HepG2 (cell line): Measurements from ENCODE around the gene RNF25. TPM values are rescaled to one million over a fixed set of nuclear protein-coding genes. Genes with fewer than 3 reads are reported as not detected.

ENCODE experiments used
- ATAC-seq: fragments of 200-7000 bp; cut with Tn5 transposase; 3 replicates; pipeline ENCODE4 v1.9.1; 2020; ENCODE audit warnings: mild to moderate bottlenecking, moderate library complexity
- BruUV-seq: library from RNA; stranded (reverse); fragments of 400-500 nt; replicated peaks from 2 replicates; lab custom pipeline; 2021; lab: Mats Ljungman, UMichigan
- CTCF ChIA-PET: fragments of 300-600 bp; formaldehyde crosslinking; extraction: SDS; loops from one replicate; lab custom pipeline; 2021; ENCODE audit warnings: low total read pairs, inconsistent platforms, low intra/inter-chr PET ratio; lab: Yijun Ruan, JAX
- POLR2A ChIA-PET: fragments of 350-600 bp; sonication (Branson Sonifier 250); formaldehyde crosslinking; loops from one replicate; lab custom pipeline; 2020; ENCODE audit warnings: antibody characterized with exemption, inconsistent platforms; lab: Yijun Ruan, JAX
- DNase-seq: peaks from one replicate; pipeline ENCODE4 v3.0.0-alpha.2; 2015; ENCODE audit warnings: low spot score
- FAIRE-seq: peaks from 3 replicates; lab custom pipeline; 2011; peaks lifted over from hg19 to GRCh38; lab: Jason Lieb, UNC
- H2AFZ ChIP-seq: one replicate; pipeline ENCODE4 v1.6.1; 2011; ENCODE audit warnings: low read length, inconsistent platforms
- H3K27ac ChIP-seq: fragments of 300-600 bp; 3 replicates; pipeline ENCODE4 v1.8.0; 2011; ENCODE audit warnings: mixed run types, mild to moderate bottlenecking, mixed read lengths, low read length, inconsistent platforms; ENCODE audit not compliant: insufficient read depth; ENCODE audit errors: extremely low read length
- H3K27me3 ChIP-seq, 2 experiments: fragments of 200-600 bp in 1 of 2; 2 replicates in 1 of 2; 3 replicates in 1 of 2; pipeline versions ENCODE4 v1.6.0 to v1.8.0; 2011; ENCODE audit warnings: low read length in 2 of 2, mild to moderate bottlenecking in 2 of 2, moderate library complexity in 2 of 2, inconsistent platforms in 1 of 2; ENCODE audit not compliant: insufficient read depth in 2 of 2, control insufficient read depth in 1 of 2
- H3K36me3 ChIP-seq, 2 experiments: fragments of 200-600 bp in 1 of 2; replicated peaks in 1 of 2; 2 replicates in 1 of 2; 3 replicates in 1 of 2; pipeline versions ENCODE4 v1.5.1 to v1.8.0; 2011; ENCODE audit warnings: low read length in 2 of 2, inconsistent platforms in 1 of 2; ENCODE audit not compliant: insufficient read depth in 2 of 2, control insufficient read depth in 1 of 2
- H3K4me1 ChIP-seq: 2 replicates; pipeline ENCODE4 v1.5.1; 2012; ENCODE audit warnings: low read length, inconsistent platforms; ENCODE audit not compliant: insufficient read depth
- H3K4me2 ChIP-seq: 2 replicates; pipeline ENCODE4 v1.6.0; 2011; ENCODE audit warnings: low read depth, low read length, inconsistent platforms
- H3K4me3 ChIP-seq, 3 experiments: fragments of 200-600 bp in 1 of 3; sonication (generic), shearing (Covaris generic) in 1 of 3; replicated peaks in 1 of 3; 2 replicates each; pipeline ENCODE4 v1.5.1; 2011 to 2016; ENCODE audit warnings: low read length in 3 of 3, inconsistent platforms in 2 of 3, low read depth in 2 of 3, mild to moderate bottlenecking in 2 of 3, control low read depth in 1 of 3, mixed read lengths in 1 of 3; ENCODE audit not compliant: insufficient read depth in 1 of 3
- H3K79me2 ChIP-seq: one replicate; pipeline ENCODE4 v1.6.1; 2011; ENCODE audit warnings: low read length, inconsistent platforms; ENCODE audit not compliant: insufficient read depth
- H3K9ac ChIP-seq: 2 replicates; pipeline ENCODE4 v1.6.0; 2011; ENCODE audit warnings: mild to moderate bottlenecking, low read depth, low read length, inconsistent platforms; ENCODE audit not compliant: insufficient read depth
- H3K9me3 ChIP-seq: 2 replicates; pipeline ENCODE4 v1.5.1; 2012; ENCODE audit warnings: mild to moderate bottlenecking, low read length
- H4K20me1 ChIP-seq: 2 replicates; pipeline ENCODE4 v1.6.0; 2011; ENCODE audit warnings: inconsistent platforms, mild to moderate bottlenecking, low read length, moderate library complexity; ENCODE audit not compliant: insufficient read depth
- CREM ChIP-seq, 2 experiments: sonication (generic) in 1 of 2; formaldehyde crosslinking in 1 of 2; IDR thresholded peaks; 2 replicates each; pipeline versions ENCODE4 v1.4.0 to v1.6.1; 2016 to 2020; ENCODE audit warnings: antibody characterized with exemption in 1 of 2, mild to moderate bottlenecking in 1 of 2, missing genetic modification reagents in 1 of 2
- HMG20A ChIP-seq: IDR thresholded peaks from 2 replicates; pipeline ENCODE4 v1.6.1; 2016; ENCODE audit warnings: borderline replicate concordance
- HNF1A ChIP-seq, 2 experiments: sonication (generic) in 1 of 2; formaldehyde crosslinking in 1 of 2; IDR thresholded peaks; 2 replicates each; pipeline versions ENCODE4 v1.4.0 to v1.6.1; 2016 to 2020; ENCODE audit warnings: borderline replicate concordance in 1 of 2, low read depth in 1 of 2, mild to moderate bottlenecking in 1 of 2, missing genetic modification reagents in 1 of 2
- NCOA1 ChIP-seq: sonication (generic); formaldehyde crosslinking; IDR thresholded peaks from 2 replicates; pipeline ENCODE4 v1.9.0; 2021; ENCODE audit warnings: missing genetic modification reagents
- SAP130 ChIP-seq: IDR thresholded peaks from 2 replicates; pipeline ENCODE4 v1.6.1; 2016; ENCODE audit warnings: low read depth
- TAF1 ChIP-seq: sonication (generic); formaldehyde crosslinking; IDR thresholded peaks from 2 replicates; pipeline ENCODE4 v1.4.0; 2020; ENCODE audit warnings: missing genetic modification reagents
- TEF ChIP-seq: sonication (generic); formaldehyde crosslinking; IDR thresholded peaks from 2 replicates; pipeline ENCODE4 v1.5.0; 2020; ENCODE audit warnings: missing genetic modification reagents
- ZNF18 ChIP-seq: sonication (generic); formaldehyde crosslinking; IDR thresholded peaks from 2 replicates; pipeline ENCODE4 v1.8.0; 2022; ENCODE audit warnings: mild to moderate bottlenecking, missing genetic modification reagents; ENCODE audit not compliant: insufficient replicate concordance
- ZNF337 ChIP-seq: sonication (generic); formaldehyde crosslinking; IDR thresholded peaks from 2 replicates; pipeline ENCODE4 v1.5.1; 2020; ENCODE audit warnings: missing genetic modification reagents, low read depth, mild to moderate bottlenecking, borderline replicate concordance
- ZNF589 ChIP-seq: sonication (generic); formaldehyde crosslinking; conservative IDR thresholded peaks from 2 replicates; pipeline ENCODE4 v1.8.0; 2022; ENCODE audit warnings: mild to moderate bottlenecking, moderate library complexity, missing genetic modification reagents
- WGBS: methylation state at CpG from one replicate; pipeline ENCODE4 v1.1.6; 2017; ENCODE audit warnings: low lambda C conversion rate; 5-methylcytosine and 5-hydroxymethylcytosine counted together
- in situ Hi-C: cut with HindIII; loops from 2 replicates; pipeline ENCODE4 v1.10.0; 2017; ENCODE audit warnings: low pct_unique_long_range_greater_than_20kb; ENCODE audit not compliant: extremely low pct_ligation_motif_present
- intact Hi-C: fragments of 100-400 bp; cut with micrococcal nuclease; formaldehyde crosslinking; loops from one replicate; pipeline ENCODE4 v1.10.0; 2022; ENCODE audit not compliant: unreplicated experiment
- polyA plus RNA-seq, 8 experiments: library from polyadenylated mRNA; depleted of rRNA in 3 of 8; stranded (reverse) in 7 of 8; unstranded in 1 of 8; fragments of >200 nt; fragmentation: Illumina TruSeq in 4 of 8; extraction: Trizol in 4 of 8; gene quantifications; 2 replicates each; pipeline versions ENCODE4 v1.2.1 to v1.2.3, GENCODE V29; 2011 to 2016; ENCODE audit warnings: low read depth in 4 of 8, missing spikeins in 1 of 8, mixed read lengths in 1 of 8; ENCODE audit not compliant: insufficient read depth in 1 of 8
- total RNA-seq, 5 experiments: library from RNA; depleted of rRNA; stranded (reverse); fragments of >200 nt; fragmentation: Illumina TruSeq; extraction: Trizol; gene quantifications; 2 replicates each; pipeline ENCODE4 v1.2.3, GENCODE V29; 2016; ENCODE audit warnings: low read depth in 1 of 5
- TF ChIP-seq, protein P1 (sequence below): IDR thresholded peaks from 2 replicates; pipeline ENCODE4 v1.6.1; 2016; ENCODE audit warnings: low read depth, missing genetic modification reagents, missing compliant biosample characterization

Gene RNF25
- total and polyA plus RNA-seq, 2 of the 13 experiments (the other 11 are each of a cell fraction or from before 2014, with no cell fraction given), result 37.0 to 87.6 TPM

DNA sequence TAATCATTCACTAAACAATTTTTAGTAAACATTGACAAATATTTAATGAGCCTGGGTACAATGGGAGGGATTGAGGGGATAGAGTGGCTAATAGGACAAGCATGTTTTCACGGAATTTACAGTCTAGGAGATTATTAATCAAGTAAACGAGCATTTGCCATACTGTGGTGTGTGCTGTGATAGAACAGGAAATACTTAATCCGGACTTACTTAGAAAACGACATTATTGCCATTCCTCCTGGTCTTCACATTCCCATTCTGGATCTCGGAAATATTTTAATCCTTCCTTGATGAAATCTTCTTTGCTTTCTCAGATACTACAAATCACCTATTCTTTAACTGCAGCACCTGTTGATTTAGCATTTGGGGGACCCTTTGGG is 39.7 kb upstream of the RNF25 start:
- H3K9me3 ChIP-seq, result no peaks in the 10 kb centered on the region
- H3K27me3 ChIP-seq, result no peaks in the 10 kb centered on the region; a peak in 1 of 5 replicates
- H3K4me1 ChIP-seq, result peaks cover 38% of the 10 kb centered on the region
- 3% methylated on average over 5 of the region's 5 CpGs for WGBS
- DNase-seq (no peak), ATAC-seq (peak; percentile 26), FAIRE-seq (no peak)
- peak overlapping the region; percentile 88 to 97 (median 93) for H3K4me3 ChIP-seq
- H3K4me2 ChIP-seq, result peak overlapping the region; percentile 84
- peaks cover 3% of the 10 kb centered on the region; the same call in 1 of the 2 replicates for H4K20me1 ChIP-seq
- no peak overlapping the region for H2AFZ ChIP-seq
- peaks cover 51% of the 10 kb centered on the region for H3K79me2 ChIP-seq
- ChIA-PET POLR2A (interaction anchor here (1.3 to 2.4 kb wide), 10 partner anchors 11 to 136 kb away, joined by 5 to 22 read pairs (median 16); partner anchors contain the start of genes BCS1L, CYP27A1, RNF25 and STK36), CTCF (interaction anchor here (2.6 kb wide), 1 partner anchor 136 kb away, joined by 49 read pairs; no protein-coding TSS in a partner anchor)
- TSS peak; percentile 59 for BruUV-seq
- H3K36me3 ChIP-seq, result peaks cover 2 to 15% of the 10 kb centered on the region in 2 experiments; a peak in 3 of 5 replicates
- intact Hi-C loops (loop anchor here (2.0 kb wide), 2 partner anchors 43 to 69 kb away; no protein-coding TSS in a partner anchor), in situ Hi-C loops (no loop called here)
- peak overlapping the region; percentile 95 for H3K9ac ChIP-seq
- H3K27ac ChIP-seq, result peak overlapping the region; percentile 74
- TF ChIP-seq TEF (CRISPR knock-in tag) (no peak), HNF1A (IDR thresholded peaks at IDR 0.05; ENCODE audit: low read depth) (0 out of 2 replicates have a peak, but pooled peaks have one; percentile 6), HNF1A (CRISPR knock-in tag; IDR thresholded peaks at IDR 0.05; ENCODE audit: borderline replicate concordance) (no peak), ZNF589 (CRISPR knock-in tag) (no peak), SAP130 (CRISPR knock-in tag) (no peak), TAF1 (no peak), NCOA1 (CRISPR knock-in tag) (0 out of 2 replicates have a peak, but pooled peaks have one; percentile 15), CREM (IDR thresholded peaks at IDR 0.05) (no peak), CREM (CRISPR knock-in tag; IDR thresholded peaks at IDR 0.05) (no peak), HMG20A (CRISPR knock-in tag) (no peak), ZNF18 (CRISPR knock-in tag) (no peak), ZNF337 (CRISPR knock-in tag) (no peak)
- TF ChIP-seq, protein P1, sequence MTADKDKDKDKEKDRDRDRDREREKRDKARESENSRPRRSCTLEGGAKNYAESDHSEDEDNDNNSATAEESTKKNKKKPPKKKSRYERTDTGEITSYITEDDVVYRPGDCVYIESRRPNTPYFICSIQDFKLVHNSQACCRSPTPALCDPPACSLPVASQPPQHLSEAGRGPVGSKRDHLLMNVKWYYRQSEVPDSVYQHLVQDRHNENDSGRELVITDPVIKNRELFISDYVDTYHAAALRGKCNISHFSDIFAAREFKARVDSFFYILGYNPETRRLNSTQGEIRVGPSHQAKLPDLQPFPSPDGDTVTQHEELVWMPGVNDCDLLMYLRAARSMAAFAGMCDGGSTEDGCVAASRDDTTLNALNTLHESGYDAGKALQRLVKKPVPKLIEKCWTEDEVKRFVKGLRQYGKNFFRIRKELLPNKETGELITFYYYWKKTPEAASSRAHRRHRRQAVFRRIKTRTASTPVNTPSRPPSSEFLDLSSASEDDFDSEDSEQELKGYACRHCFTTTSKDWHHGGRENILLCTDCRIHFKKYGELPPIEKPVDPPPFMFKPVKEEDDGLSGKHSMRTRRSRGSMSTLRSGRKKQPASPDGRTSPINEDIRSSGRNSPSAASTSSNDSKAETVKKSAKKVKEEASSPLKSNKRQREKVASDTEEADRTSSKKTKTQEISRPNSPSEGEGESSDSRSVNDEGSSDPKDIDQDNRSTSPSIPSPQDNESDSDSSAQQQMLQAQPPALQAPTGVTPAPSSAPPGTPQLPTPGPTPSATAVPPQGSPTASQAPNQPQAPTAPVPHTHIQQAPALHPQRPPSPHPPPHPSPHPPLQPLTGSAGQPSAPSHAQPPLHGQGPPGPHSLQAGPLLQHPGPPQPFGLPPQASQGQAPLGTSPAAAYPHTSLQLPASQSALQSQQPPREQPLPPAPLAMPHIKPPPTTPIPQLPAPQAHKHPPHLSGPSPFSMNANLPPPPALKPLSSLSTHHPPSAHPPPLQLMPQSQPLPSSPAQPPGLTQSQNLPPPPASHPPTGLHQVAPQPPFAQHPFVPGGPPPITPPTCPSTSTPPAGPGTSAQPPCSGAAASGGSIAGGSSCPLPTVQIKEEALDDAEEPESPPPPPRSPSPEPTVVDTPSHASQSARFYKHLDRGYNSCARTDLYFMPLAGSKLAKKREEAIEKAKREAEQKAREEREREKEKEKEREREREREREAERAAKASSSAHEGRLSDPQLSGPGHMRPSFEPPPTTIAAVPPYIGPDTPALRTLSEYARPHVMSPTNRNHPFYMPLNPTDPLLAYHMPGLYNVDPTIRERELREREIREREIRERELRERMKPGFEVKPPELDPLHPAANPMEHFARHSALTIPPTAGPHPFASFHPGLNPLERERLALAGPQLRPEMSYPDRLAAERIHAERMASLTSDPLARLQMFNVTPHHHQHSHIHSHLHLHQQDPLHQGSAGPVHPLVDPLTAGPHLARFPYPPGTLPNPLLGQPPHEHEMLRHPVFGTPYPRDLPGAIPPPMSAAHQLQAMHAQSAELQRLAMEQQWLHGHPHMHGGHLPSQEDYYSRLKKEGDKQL (CRISPR knock-in tag), result no peak
